DOHH2 (cell line): Measurements from ENCODE around the gene EEPD1.

ENCODE experiments used
- CTCF ChIP-seq: fragments of 200-600 bp; sonication (generic); IDR thresholded peaks from one replicate; pipeline ENCODE4 v1.5.1; 2014; ENCODE audit warnings: antibody characterized with exemption, mild to moderate bottlenecking, low read depth, low read length; ENCODE audit not compliant: poor library complexity, severe bottlenecking
- EZH2phosphoT487 ChIP-seq: fragments of 200-600 bp; sonication (generic); IDR thresholded peaks from 2 replicates; pipeline ENCODE4 v1.6.1; 2017; ENCODE audit warnings: borderline replicate concordance, mild to moderate bottlenecking, antibody characterized with exemption, low read length, moderate library complexity, mixed read lengths

GRCh38 chr7:36280840-36281812, 128.1 kb downstream of the EEPD1 start:
- TF ChIP-seq CTCF, result no peak
- no peak for TF ChIP-seq EZH2phosphoT487
